ENCODE results near the gene SNX13. TPM values are rescaled to one million over a fixed set of nuclear protein-coding genes. Genes with fewer than 3 reads are reported as not detected.

The SNX13 gene
- total and polyA plus RNA-seq, 2 experiments from 2014 or later, result 7.5 to 42.7 TPM

- Histone ChIP-seq H3K27me3 (ENCODE audit: insufficient read depth) (no peaks in the 10 kb centered on the region), H3K27ac (ENCODE audit: low read depth) (no peak overlapping the region), H3K4me3 (no peak overlapping the region), H3K4me2 (no peak overlapping the region), H3F3A (replicated peaks; ENCODE audit: low read depth) (no peaks in the 10 kb centered on the region), H3K79me2 (replicated peaks; ENCODE audit: insufficient read depth) (no peaks in the 10 kb centered on the region), H4K20me1 (replicated peaks; ENCODE audit: insufficient read depth) (no peaks in the 10 kb centered on the region), H2AFZ (no peak overlapping the region), H3K9me2 (ENCODE audit: insufficient read depth) (no peaks in the 10 kb centered on the region), H3K36me3 (ENCODE audit: insufficient read depth) (no peaks in the 10 kb centered on the region), H3K4me1 (ENCODE audit: insufficient read depth) (no peaks in the 10 kb centered on the region)
- H3K4me3 Mint-ChIP-seq, result no peak overlapping the region
- H3K9me3 Mint-ChIP-seq, result no peaks in the 10 kb centered on the region
- H3K27me3 Mint-ChIP-seq (ENCODE audit: insufficient read depth, low read depth, poor library complexity), result no peaks in the 10 kb centered on the region
- TF ChIP-seq NANOG (IDR thresholded peaks at IDR 0.05; ENCODE audit: borderline replicate concordance) (no peak), ZNF114 (CRISPR knock-in tag; IDR thresholded peaks at IDR 0.05) (no peak), EZH2phosphoT487 (IDR thresholded peaks at IDR 0.05; ENCODE audit: unreplicated experiment) (no peak), JUNB (IDR thresholded peaks at IDR 0.05; ENCODE audit: unreplicated experiment) (no peak), STAT1 (IDR thresholded peaks at IDR 0.05; ENCODE audit: unreplicated experiment) (no peak), ZNF462 (CRISPR knock-in tag; IDR thresholded peaks at IDR 0.05) (no peak), POLR2AphosphoS5 (IDR thresholded peaks at IDR 0.05; ENCODE audit: low read depth) (no peak)
- TF ChIP-seq, protein P1, sequence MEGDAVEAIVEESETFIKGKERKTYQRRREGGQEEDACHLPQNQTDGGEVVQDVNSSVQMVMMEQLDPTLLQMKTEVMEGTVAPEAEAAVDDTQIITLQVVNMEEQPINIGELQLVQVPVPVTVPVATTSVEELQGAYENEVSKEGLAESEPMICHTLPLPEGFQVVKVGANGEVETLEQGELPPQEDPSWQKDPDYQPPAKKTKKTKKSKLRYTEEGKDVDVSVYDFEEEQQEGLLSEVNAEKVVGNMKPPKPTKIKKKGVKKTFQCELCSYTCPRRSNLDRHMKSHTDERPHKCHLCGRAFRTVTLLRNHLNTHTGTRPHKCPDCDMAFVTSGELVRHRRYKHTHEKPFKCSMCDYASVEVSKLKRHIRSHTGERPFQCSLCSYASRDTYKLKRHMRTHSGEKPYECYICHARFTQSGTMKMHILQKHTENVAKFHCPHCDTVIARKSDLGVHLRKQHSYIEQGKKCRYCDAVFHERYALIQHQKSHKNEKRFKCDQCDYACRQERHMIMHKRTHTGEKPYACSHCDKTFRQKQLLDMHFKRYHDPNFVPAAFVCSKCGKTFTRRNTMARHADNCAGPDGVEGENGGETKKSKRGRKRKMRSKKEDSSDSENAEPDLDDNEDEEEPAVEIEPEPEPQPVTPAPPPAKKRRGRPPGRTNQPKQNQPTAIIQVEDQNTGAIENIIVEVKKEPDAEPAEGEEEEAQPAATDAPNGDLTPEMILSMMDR (conservative IDR thresholded peaks at IDR 0.05; ENCODE audit: low read depth in 2 of 2), result no peak
- no peaks in the 10 kb centered on the region for H3K36me3 Mint-ChIP-seq (ENCODE audit: low read depth)
- H3K27ac Mint-ChIP-seq, result no peak overlapping the region
- H3K4me1 Mint-ChIP-seq, result no peaks in the 10 kb centered on the region
- DNase-seq (ENCODE audit: low spot score) (no peak), ATAC-seq (no peak)
Measured at GRCh38 chr7:17957871-17958270, 17.6 kb upstream of the SNX13 start.

Measured in GM23338 (cell line).